Lower leg skin (tissue), 3 donors: Measurements from ENCODE around the gene C14orf132.

Experiments
- CTCF ChIP-seq, 3 donors: fragments of 450-650 bp; IDR thresholded peaks; one replicate each; pipeline ENCODE4 v1.5.1; 2016; ENCODE audit warnings: antibody characterized with exemption in 3 of 3, mild to moderate bottlenecking in 3 of 3, moderate library complexity in 2 of 3
- POLR2A ChIP-seq, 2 donors: fragments of 450-650 bp; IDR thresholded peaks; one replicate each; pipeline ENCODE4 v1.6.1; 2016 to 2017; ENCODE audit warnings: antibody characterized with exemption in 2 of 2, mild to moderate bottlenecking in 1 of 2, moderate library complexity in 1 of 2

DNA sequence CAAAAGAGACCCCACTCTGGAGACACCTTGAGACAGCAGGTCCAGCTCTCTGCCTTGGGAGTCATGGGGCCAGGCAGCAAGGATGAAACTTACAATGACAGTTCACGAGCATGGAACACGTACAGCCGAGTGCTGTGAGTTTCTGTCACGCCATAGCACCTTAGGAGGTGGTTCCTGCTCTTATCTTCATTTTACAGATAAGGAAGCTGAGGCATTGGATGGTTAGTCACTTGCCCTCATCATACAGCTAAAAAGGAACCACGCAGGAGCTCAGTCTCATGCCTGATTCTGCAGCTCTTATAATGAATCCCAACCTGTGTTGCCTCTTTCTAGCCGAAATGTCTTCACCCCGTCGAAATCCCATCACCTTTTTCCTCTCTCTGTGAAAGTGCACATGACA, 39.9 kb downstream of the C14orf132 start:
- TF ChIP-seq CTCF (IDR thresholded peaks at IDR 0.05): no peak
- TF ChIP-seq POLR2A (IDR thresholded peaks at IDR 0.05): no peak
